ENCODE measurements around the gene ATP5PO.
"Not testable (repeated sequence)": the region's sequence is repeated elsewhere in the genome, so short reads cannot be mapped to it uniquely, and the experiment has no call there.

ATP5PO gene

DNA sequence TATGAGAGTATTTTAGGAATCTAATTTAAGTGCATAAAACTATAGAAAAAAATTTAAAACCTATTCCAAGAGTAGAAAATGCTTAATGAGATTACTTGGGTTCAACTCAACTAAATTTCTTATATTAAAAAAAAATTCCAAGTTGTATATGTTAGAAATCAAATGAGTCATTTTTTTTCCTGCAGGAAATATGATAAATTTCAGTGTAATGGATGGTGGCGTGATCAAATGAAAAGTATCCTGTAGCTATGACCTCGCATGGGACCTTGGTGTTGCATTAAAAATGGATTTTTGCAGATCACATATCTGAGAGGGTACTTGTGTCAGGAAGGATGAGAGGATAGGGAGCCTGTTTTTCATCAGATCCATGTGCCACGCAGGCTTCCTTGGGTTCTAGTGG, 17.9 kb downstream of the ATP5PO start:
- DNase-seq: no peak

DNA sequence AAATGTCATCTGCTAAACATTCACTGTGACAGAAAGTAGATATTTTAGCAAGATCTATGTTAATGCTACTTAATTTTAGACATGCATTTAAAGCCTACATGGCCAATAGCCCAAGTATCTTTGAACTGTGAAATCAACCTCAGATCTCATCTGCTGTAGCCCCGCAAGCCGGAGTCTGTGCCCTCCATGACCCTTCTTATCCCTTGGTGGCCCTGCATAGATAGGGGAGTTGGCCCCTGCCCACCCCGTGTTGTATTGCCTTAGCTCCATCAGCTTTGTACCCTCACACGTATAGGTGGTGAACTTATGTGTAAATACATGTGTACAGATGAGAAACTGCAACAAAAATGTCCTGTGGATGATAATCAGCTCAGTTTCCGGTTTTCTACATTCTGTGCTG, 18.5 kb downstream of the ATP5PO start:
- no peak for DNase-seq

DNA sequence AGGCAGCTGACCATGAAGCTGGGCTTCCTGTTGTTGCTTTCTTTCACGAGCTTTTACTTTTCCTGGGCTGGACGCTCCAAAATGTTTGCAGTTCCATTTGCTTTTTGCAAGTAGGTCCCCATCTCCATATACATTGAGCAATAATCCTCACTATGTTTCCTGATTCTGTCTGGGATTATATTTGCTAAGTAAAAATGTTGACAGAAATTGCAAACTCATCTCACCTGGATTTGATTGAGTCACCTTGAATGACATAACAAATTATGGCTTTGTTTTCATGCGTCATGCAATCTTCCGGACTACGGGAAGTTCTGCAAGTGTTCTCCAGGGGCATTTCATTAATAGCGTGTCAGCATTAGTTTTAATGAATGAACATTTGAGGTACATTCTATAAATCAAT, 18.9 kb downstream of the ATP5PO start:
- DNase-seq: no peak

DNA sequence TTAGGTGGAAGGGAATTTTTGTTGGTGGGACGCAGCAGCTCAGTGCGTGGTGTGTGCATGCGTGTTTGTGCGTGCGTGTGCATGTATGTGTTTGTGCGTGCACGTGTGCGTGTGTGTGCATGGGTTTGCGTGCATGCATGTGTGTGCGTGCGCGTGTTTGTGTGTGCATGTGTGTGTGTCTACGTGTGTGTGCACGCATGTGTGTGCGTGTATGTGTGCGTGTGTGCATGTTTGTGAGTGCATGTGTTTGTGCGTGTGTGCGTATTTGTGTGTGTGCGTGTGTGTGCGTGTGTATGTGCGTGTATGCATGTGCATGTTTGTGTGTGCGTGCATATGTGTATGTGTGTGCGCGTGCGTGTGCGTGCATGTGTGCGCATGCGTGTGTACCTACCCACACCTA, 20.2 kb downstream of the ATP5PO start:
- DNase-seq: no peak

DNA sequence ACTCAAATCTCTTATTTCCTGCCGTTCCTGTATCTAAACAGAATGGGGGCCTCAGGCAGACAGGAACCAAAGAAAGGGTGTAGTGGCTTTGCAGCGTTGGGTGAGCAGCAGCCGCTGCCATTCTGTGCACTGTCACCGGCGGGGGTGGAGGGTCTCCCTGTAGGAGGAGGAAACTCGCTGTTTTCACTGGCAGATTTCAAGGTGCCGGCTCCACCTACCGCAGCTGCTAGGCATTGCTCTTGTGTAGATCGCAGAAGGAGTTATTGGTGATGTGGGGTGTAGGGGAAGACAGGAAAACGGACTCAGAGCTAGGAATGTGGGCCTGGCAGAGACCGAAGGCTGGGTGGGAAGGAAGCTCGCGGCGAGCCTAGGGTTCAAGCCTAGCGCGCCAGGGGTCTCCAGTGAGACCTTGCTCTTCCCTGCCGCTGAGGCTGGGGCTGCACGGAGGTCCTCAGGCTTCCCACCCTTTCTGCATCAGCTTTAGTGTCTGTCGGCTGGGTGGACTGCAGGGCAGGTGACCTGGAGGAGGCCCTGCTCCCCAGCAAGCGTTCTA, 20.8 kb downstream of the ATP5PO start:
- peak; percentile 83 for DNase-seq

DNA sequence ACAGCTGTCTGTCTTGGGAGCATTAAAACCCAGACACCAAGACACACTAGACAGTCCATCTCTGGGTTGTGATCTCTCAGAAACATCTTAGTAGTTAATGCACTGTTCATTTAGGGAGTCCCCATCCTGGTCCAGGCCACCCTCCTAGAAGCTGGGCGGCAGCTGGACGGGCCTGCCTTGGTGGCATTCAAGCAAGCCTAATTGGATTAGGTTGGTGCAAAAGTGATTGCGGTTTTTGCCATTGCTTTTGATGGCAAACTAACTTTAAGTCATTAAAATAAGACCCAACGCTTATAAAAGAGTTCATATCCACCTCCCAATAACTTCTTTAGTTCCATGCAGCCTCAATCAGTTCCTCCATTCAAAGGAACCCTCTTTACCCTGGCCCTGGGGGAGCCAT, 21.7 kb downstream of the ATP5PO start:
- no peak for DNase-seq

DNA sequence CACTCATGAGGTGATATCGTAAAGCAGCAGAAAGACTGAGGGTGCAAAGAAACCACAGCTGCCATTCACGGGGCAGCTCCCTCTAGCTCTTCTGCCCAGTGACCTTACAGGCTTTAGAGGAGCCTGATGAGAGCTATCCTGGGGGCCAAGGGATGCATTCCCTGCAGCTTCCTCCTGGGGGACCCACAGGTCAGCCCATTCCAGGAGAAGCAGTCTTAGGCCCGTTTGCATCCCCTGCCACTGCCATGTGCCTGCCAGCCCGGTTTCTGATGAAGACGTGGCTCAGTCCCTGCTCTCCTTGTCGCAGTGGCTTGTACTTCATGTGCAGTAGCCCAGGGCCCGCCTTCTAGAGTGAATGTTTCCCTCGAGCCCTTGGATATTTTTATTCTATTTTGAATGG, 22.8 kb downstream of the ATP5PO start:
- DNase-seq: no peak

DNA sequence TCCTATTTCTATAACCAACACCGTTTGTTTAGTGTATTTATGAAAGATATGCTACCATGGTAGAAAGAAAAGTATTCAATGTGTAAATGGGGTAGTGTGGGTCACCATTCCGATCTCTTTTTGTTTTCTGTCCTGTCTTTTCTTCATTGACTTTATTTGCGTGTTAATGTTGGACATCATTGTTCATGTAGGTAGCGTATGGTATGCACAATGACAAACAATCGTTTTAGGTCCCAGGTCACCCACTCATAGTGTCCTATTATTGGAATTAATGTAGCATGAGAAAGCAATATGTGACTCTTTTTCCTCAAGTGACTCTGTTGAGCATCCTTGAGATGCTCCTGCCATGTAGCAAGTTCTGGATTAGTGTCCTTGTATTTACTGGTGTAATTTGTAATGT, 25.4 kb downstream of the ATP5PO start:
- no peak for DNase-seq

DNA sequence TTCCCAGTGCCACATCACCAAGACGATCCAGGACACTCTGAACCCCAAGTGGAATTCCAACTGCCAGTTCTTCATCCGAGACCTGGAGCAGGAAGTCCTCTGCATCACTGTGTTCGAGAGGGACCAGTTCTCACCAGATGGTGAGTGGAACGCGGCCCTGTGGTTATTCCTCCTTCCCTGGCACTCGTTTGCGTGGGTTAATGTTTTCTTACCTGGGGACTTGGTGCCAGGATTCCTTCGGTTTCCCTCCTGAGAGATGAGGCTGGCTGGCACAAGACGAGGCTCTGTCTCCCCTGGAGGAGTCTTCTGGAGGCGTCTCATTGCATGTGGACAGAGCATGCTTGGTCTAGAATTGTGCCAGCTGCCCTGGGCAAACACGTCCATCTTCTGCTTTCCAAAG, 29.3 kb downstream of the ATP5PO start:
- no peak for DNase-seq

DNA sequence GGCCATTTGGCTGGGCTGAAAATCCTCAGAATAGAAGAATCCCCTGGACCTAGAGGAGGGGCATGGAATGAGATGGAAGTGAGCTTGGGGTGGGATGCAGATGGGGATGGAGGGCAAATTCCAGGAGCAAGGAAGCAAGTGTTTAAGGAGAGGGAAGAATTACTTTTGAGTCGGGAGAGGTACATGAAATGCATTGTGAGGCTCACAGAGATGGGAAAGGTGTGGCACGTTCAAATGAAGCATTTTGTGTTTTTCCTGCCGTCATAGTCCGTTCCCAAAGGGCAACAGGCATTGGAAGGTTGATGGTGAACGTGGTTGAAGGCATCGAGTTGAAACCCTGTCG, 30.5 kb downstream of the ATP5PO start:
- no peak for DNase-seq

DNA sequence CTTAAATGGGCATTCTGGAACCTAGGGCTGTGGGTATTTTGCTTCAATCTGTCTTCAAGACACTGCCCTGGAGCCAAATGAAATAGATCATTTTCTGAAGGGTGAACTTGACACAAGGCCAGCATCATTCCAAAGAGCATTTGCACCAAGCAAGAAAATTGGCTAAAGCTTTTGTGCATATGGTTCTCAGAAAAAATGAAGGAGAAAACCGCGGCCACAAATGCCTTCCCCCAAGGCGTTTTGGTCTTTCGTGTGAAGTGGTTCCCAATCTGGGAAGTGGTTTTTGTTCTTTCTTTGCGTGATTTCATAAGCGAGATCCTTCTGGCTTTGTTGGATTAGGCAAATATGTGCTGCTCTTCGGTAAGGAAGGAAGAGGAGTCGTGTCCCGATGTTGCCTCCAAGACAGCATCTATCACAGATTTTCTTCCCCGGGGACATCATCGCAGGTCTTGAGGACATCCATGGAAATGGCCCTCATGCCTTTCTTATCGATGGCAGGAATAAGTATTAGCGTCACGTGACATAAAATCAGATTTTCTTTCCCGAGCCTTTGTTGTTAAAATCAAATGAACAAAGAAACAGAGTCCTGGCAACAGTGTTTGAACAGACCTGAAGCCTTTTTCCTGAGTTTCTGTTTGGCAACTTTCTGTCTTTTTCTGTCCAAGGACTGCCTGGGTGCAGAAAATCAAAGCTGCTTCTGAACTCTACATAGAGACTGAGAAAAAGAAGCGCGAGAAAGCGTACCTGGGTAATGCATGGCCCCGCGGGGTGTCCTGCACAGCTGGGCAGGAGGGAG, 31.0 kb downstream of the ATP5PO start:
- no peak for DNase-seq

DNA sequence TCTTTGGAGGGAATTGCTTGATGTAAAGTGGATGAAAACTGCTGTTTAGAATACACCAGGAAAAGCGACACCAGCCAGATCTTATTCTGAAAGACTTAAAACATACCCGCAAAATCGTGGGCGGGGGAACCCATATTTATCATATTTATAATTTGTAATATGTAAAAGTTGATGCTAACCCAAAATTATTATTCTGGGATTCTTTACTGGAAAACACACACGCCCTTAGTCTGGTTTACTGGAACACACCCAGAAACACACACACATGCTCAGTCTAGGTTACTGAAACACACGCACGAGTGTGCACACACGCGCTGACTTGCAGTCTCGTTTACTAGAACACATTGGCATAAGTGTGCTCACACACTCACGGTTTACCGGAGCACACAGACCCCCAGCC, 32.5 kb downstream of the ATP5PO start:
- no peak for DNase-seq

DNA sequence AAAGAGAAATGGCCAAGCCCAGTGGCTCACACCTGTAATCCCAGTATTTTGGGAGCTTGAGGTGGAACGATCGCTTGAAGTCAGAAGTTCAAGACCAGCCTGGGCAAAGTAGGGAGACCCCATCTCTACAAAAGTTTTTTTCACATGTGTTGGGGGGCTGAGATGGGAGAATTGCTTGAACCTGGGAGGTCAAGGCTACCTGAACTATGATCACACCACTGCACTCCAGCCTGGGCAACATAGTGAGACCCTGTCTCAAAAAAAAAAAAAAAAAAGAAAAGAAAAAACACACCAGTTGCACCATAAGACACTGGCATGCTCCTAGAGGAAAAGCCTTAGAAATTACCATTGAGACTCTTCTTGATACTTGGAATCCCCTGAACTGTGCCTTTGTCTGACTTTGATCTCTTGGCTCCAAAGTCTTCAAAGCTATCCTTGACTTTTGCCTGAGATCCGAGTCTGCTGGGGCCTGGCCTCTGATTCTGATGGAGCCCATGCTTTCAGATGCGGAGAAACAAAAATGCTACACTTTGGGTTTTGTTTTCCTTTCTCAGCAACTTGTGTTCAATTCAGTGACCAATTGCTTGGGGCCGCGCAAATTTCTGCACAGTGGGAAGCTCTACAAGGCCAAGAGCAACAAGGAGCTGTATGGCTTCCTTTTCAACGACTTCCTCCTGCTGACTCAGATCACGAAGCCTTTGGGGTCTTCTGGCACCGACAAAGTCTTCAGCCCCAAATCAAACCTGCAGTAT, 33.7 kb downstream of the ATP5PO start:
- no peak for DNase-seq

DNA sequence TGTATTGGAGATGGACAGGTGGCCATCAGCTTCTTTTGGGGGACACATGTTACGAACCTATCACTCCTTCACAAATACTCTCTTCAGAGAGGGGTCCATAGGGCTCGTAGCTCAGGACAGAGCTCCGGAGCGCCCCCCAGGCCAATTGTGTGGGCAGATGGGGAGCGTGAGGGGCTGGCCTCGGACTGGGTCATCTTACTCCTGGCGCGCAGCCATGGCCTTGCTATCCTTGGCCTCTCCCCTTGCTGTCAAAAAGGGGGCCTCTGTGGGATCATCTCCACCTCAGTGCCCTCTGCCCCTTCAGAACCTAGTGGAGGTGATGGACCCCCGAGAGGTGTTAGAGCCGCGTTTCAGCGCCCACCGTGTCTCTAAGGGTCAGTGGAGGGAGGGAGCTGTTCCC, 35.0 kb downstream of the ATP5PO start:
- no peak for DNase-seq

DNA sequence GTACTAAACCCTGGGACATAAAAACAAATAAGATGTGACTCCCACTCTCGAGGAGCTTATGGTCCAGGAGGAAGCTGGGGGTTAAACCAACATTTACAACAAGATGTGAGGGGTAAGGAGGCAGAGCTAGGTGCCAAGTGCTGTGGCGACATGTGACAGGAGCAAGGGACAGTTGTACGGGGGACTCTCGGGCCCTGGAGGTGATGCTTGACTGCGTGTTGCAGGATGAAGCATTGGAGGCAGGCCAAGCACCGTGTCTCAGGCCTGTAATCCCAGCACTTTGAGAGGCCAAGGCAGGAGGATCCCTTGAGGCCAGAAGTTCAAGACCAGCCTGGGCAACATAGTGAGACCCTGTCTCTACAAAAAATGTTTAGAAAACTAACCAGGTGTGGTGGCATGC, 36.8 kb downstream of the ATP5PO start:
- DNase-seq: no peak

DNA sequence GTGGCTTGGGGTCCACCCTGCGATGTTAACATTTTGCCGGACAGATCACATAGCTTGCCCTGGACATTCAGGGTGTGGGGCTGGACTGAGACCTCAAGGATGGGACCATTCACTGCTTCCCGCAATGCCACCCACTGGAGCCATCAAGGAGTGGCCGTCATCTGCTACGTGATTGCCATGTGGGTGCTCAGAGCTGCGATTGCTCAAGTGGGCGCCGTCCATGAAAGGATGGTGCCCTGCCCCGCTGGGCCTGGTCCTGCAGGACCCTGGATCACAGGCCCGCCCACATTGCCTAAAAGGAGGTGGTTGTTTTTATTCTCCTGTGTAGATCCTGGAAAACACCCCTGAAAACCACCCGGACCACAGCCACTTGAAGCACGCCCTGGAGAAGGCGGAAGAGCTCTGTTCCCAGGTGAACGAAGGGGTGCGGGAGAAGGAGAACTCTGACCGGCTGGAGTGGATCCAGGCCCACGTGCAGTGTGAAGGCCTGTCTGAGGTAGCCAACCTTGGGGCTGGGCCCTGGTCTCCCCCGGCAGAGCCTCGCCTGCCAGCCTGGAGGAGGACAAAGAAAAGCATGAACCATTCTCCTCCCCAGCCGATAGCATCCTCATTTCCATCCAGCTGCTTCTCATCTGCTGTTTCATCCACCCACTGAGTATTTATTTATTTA, 40.4 kb downstream of the ATP5PO start:
- DNase-seq: no peak

DNA sequence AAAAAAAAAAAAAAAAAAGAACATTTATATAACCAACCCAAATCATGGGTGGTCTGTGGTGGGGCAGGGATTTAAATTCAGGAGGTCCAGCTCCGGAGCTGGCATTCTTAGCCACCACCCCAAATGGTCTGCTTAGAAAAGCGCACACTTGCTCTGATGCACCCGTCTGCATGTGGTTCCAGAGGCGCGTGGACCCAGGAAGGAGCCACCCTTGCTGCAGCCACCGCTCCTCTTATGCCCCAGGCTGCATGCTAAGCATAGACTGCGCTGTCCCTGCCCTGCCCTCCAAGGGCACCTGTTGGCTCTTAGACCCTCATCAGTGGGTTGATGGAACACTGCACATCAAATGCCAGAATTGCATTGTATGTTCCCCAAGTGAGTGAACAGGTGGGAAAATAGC, 41.4 kb downstream of the ATP5PO start:
- no peak for DNase-seq

DNA sequence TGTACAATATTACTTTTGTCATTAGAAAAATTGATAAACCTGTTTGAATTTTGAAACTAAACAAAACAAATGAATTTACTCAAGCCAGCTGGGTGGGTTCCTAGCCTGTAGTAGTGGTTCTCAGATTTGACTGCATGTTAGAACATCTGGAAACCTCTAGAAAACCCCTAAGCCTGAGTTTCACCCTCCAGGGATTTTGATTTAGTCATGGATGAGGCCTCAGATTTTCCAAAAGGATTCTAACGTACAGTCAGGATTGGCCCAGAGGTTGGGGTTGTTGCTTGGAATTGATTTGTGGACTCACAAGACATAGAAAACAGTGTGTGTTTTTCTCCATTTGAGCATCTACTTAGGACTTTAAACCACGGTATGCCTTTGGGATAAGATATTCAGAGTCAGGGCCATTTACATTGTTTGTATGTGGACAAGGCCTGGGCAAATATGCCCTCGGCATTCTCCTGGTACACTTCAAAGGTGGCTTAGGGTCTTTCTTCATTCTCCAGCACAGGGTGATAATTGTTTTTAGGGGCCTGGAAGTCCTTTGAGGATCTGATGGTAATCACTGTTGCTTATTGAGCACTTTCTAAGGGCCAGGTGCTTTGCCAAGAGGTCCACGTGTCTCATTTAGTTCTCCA, 42.6 kb downstream of the ATP5PO start:
- no peak for DNase-seq

DNA sequence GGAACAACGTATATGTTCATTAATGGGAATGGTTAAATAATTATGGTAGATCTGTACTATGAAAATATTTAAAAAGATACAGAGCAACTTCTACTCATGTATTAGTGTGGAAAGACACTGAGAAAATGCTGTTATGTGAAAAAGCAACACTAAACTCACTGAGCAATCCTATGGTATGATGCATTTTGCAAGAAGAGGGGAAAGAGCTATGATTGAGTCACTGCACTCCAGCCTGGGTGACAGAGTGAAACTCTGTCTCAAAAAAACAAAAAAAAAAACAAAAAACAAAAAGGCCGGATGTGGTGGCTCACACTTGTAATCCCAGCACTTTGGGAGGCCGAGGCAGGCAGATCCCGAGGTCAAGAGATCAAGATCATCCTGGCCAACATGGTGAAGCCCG, 44.4 kb downstream of the ATP5PO start:
- no peak for DNase-seq

DNA sequence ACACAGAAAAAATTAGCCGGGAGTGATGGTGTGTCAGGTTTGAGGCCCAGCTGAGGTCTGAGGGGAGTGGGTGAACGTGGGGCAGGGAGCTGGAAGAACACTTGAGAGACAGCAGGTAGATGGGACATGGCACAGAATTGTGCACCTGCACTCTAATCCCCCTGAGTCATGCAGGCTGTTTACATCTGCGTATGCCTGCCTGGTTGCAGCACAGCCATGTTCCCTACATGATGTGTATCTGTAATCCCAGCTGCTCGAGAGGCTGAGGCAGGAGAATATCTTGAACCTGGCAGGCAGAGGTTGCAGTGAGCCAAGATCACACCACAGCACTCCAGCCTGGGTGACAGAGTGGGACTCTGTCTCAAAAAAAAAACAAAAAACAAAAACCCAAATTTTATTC, 44.8 kb downstream of the ATP5PO start:
- no peak for DNase-seq

DNA sequence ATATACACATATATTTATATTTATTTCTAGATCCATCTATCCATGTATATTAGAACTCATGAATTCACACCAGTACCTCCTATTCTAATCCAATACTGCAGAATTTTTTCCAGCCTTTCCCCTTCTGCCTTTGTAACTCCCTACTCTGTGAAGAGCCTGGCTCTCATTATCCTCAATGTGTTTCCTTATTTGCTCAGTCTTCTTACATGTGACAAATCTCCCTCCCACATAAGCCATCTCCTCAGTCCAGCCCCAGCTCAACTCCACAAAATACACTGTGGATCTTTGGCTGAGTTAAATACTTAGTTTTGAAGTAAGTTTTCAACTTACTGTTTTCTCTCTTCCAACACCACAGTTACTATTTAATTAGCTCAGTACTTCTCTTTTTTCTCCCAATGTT, 45.7 kb downstream of the ATP5PO start:
- no peak for DNase-seq

DNA sequence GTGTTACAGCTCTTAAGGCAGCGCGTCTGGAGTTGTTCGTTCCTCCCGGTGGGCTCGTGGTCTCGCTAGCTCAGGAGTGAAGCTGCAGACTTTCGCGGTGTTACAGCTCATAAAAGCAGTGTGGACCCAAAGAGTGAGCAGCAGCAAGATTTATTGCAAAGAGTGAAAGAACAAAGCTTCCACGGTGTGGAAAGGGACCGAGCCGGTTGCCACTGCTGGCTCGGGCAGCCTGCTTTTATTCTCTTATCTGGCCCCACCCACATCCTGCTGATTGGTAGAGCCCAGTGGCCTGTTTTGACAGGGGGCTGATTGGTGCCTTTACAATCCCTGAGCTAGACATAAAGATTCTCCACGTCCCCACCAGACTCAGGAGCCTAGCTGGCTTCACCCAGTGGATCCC, 47.7 kb downstream of the ATP5PO start:
- not testable (repeated sequence) for DNase-seq

DNA sequence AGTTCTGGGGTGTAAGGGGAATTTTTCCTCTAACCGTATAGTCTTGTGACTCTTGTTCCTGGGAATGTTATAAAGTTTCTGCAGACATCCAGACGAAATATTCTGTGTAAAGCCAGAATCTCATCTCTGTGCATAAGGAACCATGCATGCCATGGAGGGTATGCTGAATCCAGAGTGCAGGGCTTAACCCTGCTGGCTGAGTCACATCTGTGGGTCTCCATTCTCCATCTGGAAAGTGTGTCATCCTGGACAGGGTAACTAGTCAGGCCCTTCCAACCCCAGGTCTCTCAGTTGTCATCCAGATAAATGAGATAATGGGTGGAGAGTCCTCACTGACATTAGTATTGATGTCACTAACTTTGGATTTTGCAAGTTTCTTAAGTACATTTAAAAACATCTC, 48.8 kb downstream of the ATP5PO start:
- no peak for DNase-seq
